H9 (cell line): ENCODE measurements around the gene LIPE. TPM values are rescaled to one million over a fixed set of nuclear protein-coding genes. Genes with fewer than 3 reads are reported as not detected.

ENCODE experiments used
- DNase-seq: peaks from one replicate; pipeline ENCODE4 v3.0.0-alpha.2; 2017
- H2AFZ ChIP-seq: one replicate; pipeline ENCODE4 v1.6.1; 2013; ENCODE audit warnings: mild to moderate bottlenecking, low read length, control low read depth, moderate library complexity
- H2AK5ac ChIP-seq: 2 replicates; pipeline ENCODE4 v1.6.1; 2013; ENCODE audit warnings: low read length, control low read depth, mixed read lengths; ENCODE audit not compliant: insufficient read length
- H2BK120ac ChIP-seq: one replicate; pipeline ENCODE4 v1.6.1; 2013; ENCODE audit warnings: low read depth, mild to moderate bottlenecking, low read length, control low read depth, inconsistent platforms; ENCODE audit not compliant: poor library complexity, severe bottlenecking
- H2BK12ac ChIP-seq: 2 replicates; pipeline ENCODE4 v1.6.1; 2013; ENCODE audit warnings: low read length, control low read depth, mixed read lengths, low read depth; ENCODE audit not compliant: insufficient read length
- H2BK15ac ChIP-seq: 2 replicates; pipeline ENCODE4 v1.6.1; 2013; ENCODE audit warnings: low read depth, low read length, control low read depth
- H2BK20ac ChIP-seq: one replicate; pipeline ENCODE4 v1.6.1; 2013; ENCODE audit warnings: low read depth, mild to moderate bottlenecking, low read length, control low read depth, inconsistent platforms; ENCODE audit not compliant: poor library complexity, severe bottlenecking
- H2BK5ac ChIP-seq: 2 replicates; pipeline ENCODE4 v1.6.1; 2013; ENCODE audit warnings: low read length, control low read depth, mixed read lengths; ENCODE audit not compliant: insufficient read length
- H3K14ac ChIP-seq: 2 replicates; pipeline ENCODE4 v1.6.1; 2013; ENCODE audit warnings: low read length, control low read depth; ENCODE audit not compliant: insufficient read depth
- H3K18ac ChIP-seq: 2 replicates; pipeline ENCODE4 v1.6.1; 2013; ENCODE audit warnings: low read depth, mild to moderate bottlenecking, mixed read lengths, low read length, control low read depth; ENCODE audit not compliant: insufficient read length
- H3K23ac ChIP-seq: 2 replicates; pipeline ENCODE4 v1.6.1; 2013; ENCODE audit warnings: low read length, control low read depth, mixed read lengths, low read depth; ENCODE audit not compliant: insufficient read length
- H3K23me2 ChIP-seq: 2 replicates; pipeline ENCODE4 v1.6.1; 2013; ENCODE audit warnings: low read depth, mild to moderate bottlenecking, mixed read lengths, low read length, control low read depth; ENCODE audit not compliant: insufficient read length, poor library complexity, severe bottlenecking
- H3K27ac ChIP-seq: 2 replicates; pipeline ENCODE4 v1.5.1; 2013; ENCODE audit warnings: low read length, control low read depth, mixed read lengths, low read depth; ENCODE audit not compliant: insufficient read length
- H3K27me3 ChIP-seq: 2 replicates; pipeline ENCODE4 v1.6.1; 2013; ENCODE audit warnings: low read length, control low read depth, inconsistent platforms; ENCODE audit not compliant: insufficient read depth
- H3K4ac ChIP-seq: 2 replicates; pipeline ENCODE4 v1.6.1; 2013; ENCODE audit warnings: low read depth, mild to moderate bottlenecking, control low read depth, inconsistent platforms, low read length, moderate library complexity
- H3K4me1 ChIP-seq: 2 replicates; pipeline ENCODE4 v1.6.1; 2013; ENCODE audit warnings: low read length, control low read depth, inconsistent platforms; ENCODE audit not compliant: insufficient read depth
- H3K4me2 ChIP-seq: 2 replicates; pipeline ENCODE4 v1.6.1; 2013; ENCODE audit warnings: low read length, control low read depth, mixed read lengths; ENCODE audit not compliant: insufficient read length, insufficient read depth
- H3K56ac ChIP-seq: 2 replicates; pipeline ENCODE4 v1.6.1; 2013; ENCODE audit warnings: low read depth, mild to moderate bottlenecking, mixed read lengths, low read length, control low read depth; ENCODE audit not compliant: insufficient read length
- H3K79me1 ChIP-seq: 2 replicates; pipeline ENCODE4 v1.6.1; 2013; ENCODE audit warnings: low read depth, mild to moderate bottlenecking, moderate library complexity, low read length, control low read depth, inconsistent platforms; ENCODE audit not compliant: insufficient read depth, poor library complexity, severe bottlenecking
- H3K79me2 ChIP-seq: 2 replicates; pipeline ENCODE4 v1.6.1; 2013; ENCODE audit warnings: low read length, control low read depth, inconsistent platforms; ENCODE audit not compliant: insufficient read depth
- H3K9ac ChIP-seq: 2 replicates; pipeline ENCODE4 v1.6.1; 2013; ENCODE audit warnings: low read length, control low read depth, mixed read lengths; ENCODE audit not compliant: insufficient read length; ENCODE audit errors: extremely low read depth
- H3K9me3 ChIP-seq: one replicate; pipeline ENCODE4 v1.6.1; 2013; ENCODE audit warnings: low read depth, low read length, inconsistent platforms; ENCODE audit not compliant: control insufficient read depth
- H3T11ph ChIP-seq: one replicate; pipeline ENCODE4 v1.6.1; 2013; ENCODE audit warnings: mild to moderate bottlenecking, low read length, control low read depth, inconsistent platforms
- H4K20me1 ChIP-seq: one replicate; pipeline ENCODE4 v1.6.1; 2013; ENCODE audit not compliant: control insufficient read depth, insufficient read length, insufficient read depth
- H4K5ac ChIP-seq: 2 replicates; pipeline ENCODE4 v1.6.1; 2013; ENCODE audit warnings: low read depth, mild to moderate bottlenecking, mixed read lengths, low read length, control low read depth; ENCODE audit not compliant: insufficient read length
- H4K8ac ChIP-seq: replicated peaks from 2 replicates; pipeline ENCODE4 v1.6.1; 2013; ENCODE audit warnings: low read length, control low read depth, mixed read lengths, low read depth; ENCODE audit not compliant: insufficient read length
- H4K91ac ChIP-seq: 2 replicates; pipeline ENCODE4 v1.6.1; 2013; ENCODE audit warnings: low read depth, mild to moderate bottlenecking, moderate library complexity, mixed read lengths, low read length, control low read depth; ENCODE audit not compliant: insufficient read length
- H3K27ac Mint-ChIP-seq, 3 experiments: 2 replicates in 2 of 3; 3 replicates in 1 of 3; pipeline ENCODE4 v1.8.0; 2020 to 2021; ENCODE audit warnings: mixed read lengths in 3 of 3, mild to moderate bottlenecking in 1 of 3, moderate library complexity in 1 of 3
- H3K27me3 Mint-ChIP-seq: 2 replicates; pipeline ENCODE4 v1.8.0; 2021; ENCODE audit warnings: low read depth, mild to moderate bottlenecking, moderate library complexity, mixed read lengths
- H3K36me3 Mint-ChIP-seq, 3 experiments: 2 replicates in 2 of 3; 3 replicates in 1 of 3; pipeline ENCODE4 v1.8.0; 2020 to 2021; ENCODE audit warnings: low read depth in 3 of 3, mixed read lengths in 3 of 3; ENCODE audit not compliant: insufficient read depth in 1 of 3
- H3K4me1 Mint-ChIP-seq, 2 experiments: 2 replicates each; pipeline ENCODE4 v1.8.0; 2020; ENCODE audit warnings: mixed read lengths in 2 of 2
- H3K4me3 Mint-ChIP-seq, 2 experiments: 2 replicates in 1 of 2; 3 replicates in 1 of 2; pipeline ENCODE4 v1.8.0; 2020 to 2021; ENCODE audit warnings: mild to moderate bottlenecking in 2 of 2, mixed read lengths in 2 of 2, moderate library complexity in 1 of 2
- H3K9me3 Mint-ChIP-seq, 2 experiments: 2 replicates in 1 of 2; 3 replicates in 1 of 2; pipeline ENCODE4 v1.8.0; 2020; ENCODE audit warnings: mild to moderate bottlenecking in 2 of 2, mixed read lengths in 2 of 2, moderate library complexity in 1 of 2
- CTCF ChIP-seq: fragments of 200-600 bp; sonication (generic); conservative IDR thresholded peaks from 3 replicates; pipeline ENCODE4 v1.8.0; 2021; ENCODE audit warnings: antibody characterized with exemption, mild to moderate bottlenecking
- WGBS: extraction: QIAGEN DNeasy Blood & Tissue Kit; methylation state at CpG from one replicate; pipeline ENCODE4 v1.1.7; 2013; ENCODE audit warnings: missing lambda C conversion rate, low lambda C conversion rate, mixed read lengths; ENCODE audit not compliant: insufficient read length; ENCODE audit errors: extremely low coverage; 5-methylcytosine and 5-hydroxymethylcytosine counted together
- total RNA-seq: library from RNA; stranded (reverse); gene quantifications from 2 replicates; pipeline ENCODE4 v1.2.1, GENCODE V29; 2021

Gene LIPE
- total RNA-seq, 1 experiment from 2014 or later, result 6.3 TPM

- Histone ChIP-seq H4K8ac (no peak overlapping the region), H3T11ph (no peak overlapping the region), H3K23ac (no peak overlapping the region), H3K23me2 (no peaks in the 10 kb centered on the region), H4K5ac (no peak overlapping the region), H3K79me1 (no peaks in the 10 kb centered on the region), H3K56ac (no peak overlapping the region), H2AK5ac (no peak overlapping the region), H3K9ac (no peak overlapping the region), H2BK5ac (no peak overlapping the region), H3K18ac (no peak overlapping the region), H3K14ac (no peak overlapping the region), H3K4me1 (peaks cover 4% of the 10 kb centered on the region; the same call in 1 of the 2 replicates), H3K79me2 (no peaks in the 10 kb centered on the region), H3K27ac (no peak overlapping the region), H3K4ac (no peak overlapping the region), H2BK15ac (no peak overlapping the region), H3K9me3 (no peaks in the 10 kb centered on the region), H2BK120ac (no peak overlapping the region), H4K91ac (no peak overlapping the region), H2BK12ac (no peak overlapping the region), H4K20me1 (no peaks in the 10 kb centered on the region), H3K4me2 (no peak overlapping the region), H2BK20ac (no peak overlapping the region), H3K27me3 (no peaks in the 10 kb centered on the region), H2AFZ (no peak overlapping the region)
- peaks cover 42 to 46% of the 10 kb centered on the region in 2 experiments for H3K4me1 Mint-ChIP-seq
- H3K27me3 Mint-ChIP-seq, result peaks cover 2% of the 10 kb centered on the region; the same call in 1 of the 2 replicates
- H3K36me3 Mint-ChIP-seq, result peaks cover 2 to 14% (median 3%) of the 10 kb centered on the region in 3 experiments; a peak in 5 of 7 replicates
- no peak overlapping the region for H3K4me3 Mint-ChIP-seq
- no CpG with 5 or more reads among the region's 2 CpGs for WGBS
- DNase-seq, result no peak
- no peak for TF ChIP-seq CTCF
- H3K9me3 Mint-ChIP-seq, result peaks cover 0 to 3% of the 10 kb centered on the region in 2 experiments; a peak in 2 of 5 replicates
- no peak overlapping the region for H3K27ac Mint-ChIP-seq
Measured at GRCh38 chr19:42455086-42455485, 27.9 kb upstream of the LIPE start.
